Measurements from ENCODE around the gene GRIK1. TPM values are rescaled to one million over a fixed set of nuclear protein-coding genes. Genes with fewer than 3 reads are reported as not detected.

The GRIK1 gene
- polyA plus RNA-seq, 1 donor (not counting 4 experiments of a cell fraction or from before 2014, with no cell fraction given) = not detected

DNA sequence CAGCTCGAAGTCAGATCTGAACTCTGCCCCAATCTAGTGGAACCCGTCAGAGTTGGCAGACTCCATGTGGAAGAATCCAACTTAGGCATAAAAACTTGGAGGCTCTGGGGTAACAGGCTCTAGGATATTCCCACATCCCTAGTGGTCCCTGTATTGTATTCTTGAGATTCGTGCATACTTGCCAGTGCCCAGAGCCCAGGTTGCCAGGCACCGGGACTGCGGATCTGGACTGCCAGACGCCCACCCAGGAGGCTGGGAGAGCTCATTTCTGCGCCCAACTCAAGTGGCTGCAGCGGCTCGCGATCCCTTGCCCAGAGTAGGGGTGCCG, 1.1 kb downstream of the GRIK1 start:
- no peak overlapping the region for H3K27ac ChIP-seq (ENCODE audit: control insufficient read depth, insufficient read depth, low read length)
- FAIRE-seq (no peak), DNase-seq (ENCODE audit: low read depth, low spot score) (no peak)
- H3K4me3 ChIP-seq (ENCODE audit: control insufficient read depth in 2 of 3, extremely low read depth in 1 of 3, insufficient read depth in 2 of 3, low read depth in 1 of 3, low read length in 3 of 3) = no peak overlapping the region
- H3K9me1 ChIP-seq (ENCODE audit: control insufficient read depth, extremely low read depth, insufficient read depth, low read length) = no peaks in the 10 kb centered on the region
- no peak overlapping the region for H2AFZ ChIP-seq (ENCODE audit: control insufficient read depth, low read length)
- no peak for TF ChIP-seq EZH2 (IDR thresholded peaks at IDR 0.05; ENCODE audit: low read length)
- TF ChIP-seq, protein P1, sequence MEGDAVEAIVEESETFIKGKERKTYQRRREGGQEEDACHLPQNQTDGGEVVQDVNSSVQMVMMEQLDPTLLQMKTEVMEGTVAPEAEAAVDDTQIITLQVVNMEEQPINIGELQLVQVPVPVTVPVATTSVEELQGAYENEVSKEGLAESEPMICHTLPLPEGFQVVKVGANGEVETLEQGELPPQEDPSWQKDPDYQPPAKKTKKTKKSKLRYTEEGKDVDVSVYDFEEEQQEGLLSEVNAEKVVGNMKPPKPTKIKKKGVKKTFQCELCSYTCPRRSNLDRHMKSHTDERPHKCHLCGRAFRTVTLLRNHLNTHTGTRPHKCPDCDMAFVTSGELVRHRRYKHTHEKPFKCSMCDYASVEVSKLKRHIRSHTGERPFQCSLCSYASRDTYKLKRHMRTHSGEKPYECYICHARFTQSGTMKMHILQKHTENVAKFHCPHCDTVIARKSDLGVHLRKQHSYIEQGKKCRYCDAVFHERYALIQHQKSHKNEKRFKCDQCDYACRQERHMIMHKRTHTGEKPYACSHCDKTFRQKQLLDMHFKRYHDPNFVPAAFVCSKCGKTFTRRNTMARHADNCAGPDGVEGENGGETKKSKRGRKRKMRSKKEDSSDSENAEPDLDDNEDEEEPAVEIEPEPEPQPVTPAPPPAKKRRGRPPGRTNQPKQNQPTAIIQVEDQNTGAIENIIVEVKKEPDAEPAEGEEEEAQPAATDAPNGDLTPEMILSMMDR (optimal IDR thresholded peaks at IDR 0.05 in 1 of 3, IDR thresholded peaks at IDR 0.05 in 1 of 3, conservative IDR thresholded peaks at IDR 0.05 in 1 of 3; ENCODE audit: extremely low read depth in 1 of 3, insufficient read depth in 2 of 3, low read length in 3 of 3) = no peak
- no peaks in the 10 kb centered on the region for H3K79me2 ChIP-seq (ENCODE audit: control insufficient read depth, insufficient read depth, low read length)
- no peaks in the 10 kb centered on the region for H4K20me1 ChIP-seq (ENCODE audit: control insufficient read depth, extremely low read depth, insufficient read depth, low read length)
- H3K9ac ChIP-seq (ENCODE audit: control insufficient read depth, extremely low read depth, insufficient read depth, low read length) = no peak overlapping the region
- dilution Hi-C loops (cut with MboI; ENCODE audit: extremely low pct_ligation_motif_present, low sequenced_read_pairs) = no loop called here
- H3K27me3 ChIP-seq (ENCODE audit: control insufficient read depth, extremely low read depth, insufficient read depth, low read length) = peaks cover 46% of the 10 kb centered on the region
- no peaks in the 10 kb centered on the region for H3K36me3 ChIP-seq (ENCODE audit: control insufficient read depth in 2 of 2, extremely low read depth in 1 of 2, insufficient read depth in 2 of 2, low read length in 2 of 2)
- peaks cover 5% of the 10 kb centered on the region for H3K4me1 ChIP-seq (ENCODE audit: control insufficient read depth, extremely low read depth, insufficient read depth, low read length)
- H3K4me2 ChIP-seq (ENCODE audit: control insufficient read depth, extremely low read depth, insufficient read depth, low read depth, low read length) = peak overlapping the region; percentile 78
- no peaks in the 10 kb centered on the region for H3K9me3 ChIP-seq (ENCODE audit: control insufficient read depth, low read depth, low read length)

- H3K4me2 ChIP-seq (ENCODE audit: control insufficient read depth, extremely low read depth, insufficient read depth, low read depth, low read length) = no peak overlapping the region
- no peak for FAIRE-seq
Observed at GRCh38 chr21:29933088-29933487, 6.7 kb downstream of the GRIK1 start.

More at GRCh38 chr21:29933088-29933487, 6.7 kb downstream of the GRIK1 start:
- Histone ChIP-seq H3K27ac (ENCODE audit: control insufficient read depth, insufficient read depth, low read length) (no peak overlapping the region), H2AFZ (ENCODE audit: control insufficient read depth, low read length) (no peak overlapping the region), H3K4me1 (ENCODE audit: control insufficient read depth, extremely low read depth, insufficient read depth, low read length) (no peaks in the 10 kb centered on the region), H3K9me3 (ENCODE audit: control insufficient read depth, low read depth, low read length) (no peaks in the 10 kb centered on the region), H3K4me3 (ENCODE audit: control insufficient read depth in 2 of 3, extremely low read depth in 1 of 3, insufficient read depth in 2 of 3, low read depth in 1 of 3, low read length in 3 of 3) (no peak overlapping the region), H3K79me2 (ENCODE audit: control insufficient read depth, insufficient read depth, low read length) (no peaks in the 10 kb centered on the region), H3K36me3 (ENCODE audit: control insufficient read depth in 2 of 2, extremely low read depth in 1 of 2, insufficient read depth in 2 of 2, low read length in 2 of 2) (no peaks in the 10 kb centered on the region), H3K9ac (ENCODE audit: control insufficient read depth, extremely low read depth, insufficient read depth, low read length) (no peak overlapping the region), H3K9me1 (ENCODE audit: control insufficient read depth, extremely low read depth, insufficient read depth, low read length) (no peaks in the 10 kb centered on the region), H3K27me3 (ENCODE audit: control insufficient read depth, extremely low read depth, insufficient read depth, low read length) (peaks cover 14% of the 10 kb centered on the region), H4K20me1 (ENCODE audit: control insufficient read depth, extremely low read depth, insufficient read depth, low read length) (no peaks in the 10 kb centered on the region)
- dilution Hi-C loops (cut with MboI; ENCODE audit: extremely low pct_ligation_motif_present, low sequenced_read_pairs) = no loop called here
- TF ChIP-seq EZH2 (IDR thresholded peaks at IDR 0.05; ENCODE audit: low read length) = no peak
- TF ChIP-seq, protein P1 (optimal IDR thresholded peaks at IDR 0.05 in 1 of 3, IDR thresholded peaks at IDR 0.05 in 1 of 3, conservative IDR thresholded peaks at IDR 0.05 in 1 of 3; ENCODE audit: extremely low read depth in 1 of 3, insufficient read depth in 2 of 3, low read length in 3 of 3) = no peak
- DNase-seq (ENCODE audit: low read depth, low spot score) = no peak

All from keratinocyte (primary cell).